SKM-1 (cell line): ENCODE measurements around the gene KCNG4.
A peak's percentile ranks its signal among the peaks of the same experiment; 100 is the strongest.

Source experiments
- DNase-seq: peaks from one replicate; lab custom pipeline; 2025; ENCODE audit not compliant: unreplicated experiment; lab: John Stamatoyannopoulos, UW

The KCNG4 gene

GRCh38 chr16:84239909-84240308, at the start of gene KCNG4:
Gene KCNG4 (minus strand): TSS chr16:84240012. CDS start chr16:84237485, 2,527 bp downstream.
- DNase-seq: no peak

GRCh38 chr16:84288902-84289301, 49.1 kb upstream of the KCNG4 start:
- no peak for DNase-seq

GRCh38 chr16:84286578-84287240, 46.9 kb upstream of the KCNG4 start:
- no peak for DNase-seq

- no peak for DNase-seq
These were observed 44.4 kb upstream of the KCNG4 start for GRCh38 chr16:84284154-84284722.

- no peak for DNase-seq
These were observed 43.7 kb upstream of the KCNG4 start for GRCh38 chr16:84283314-84284153.

GRCh38 chr16:84282533-84282932, 42.7 kb upstream of the KCNG4 start:
- DNase-seq: no peak

GRCh38 chr16:84281074-84281473, 41.3 kb upstream of the KCNG4 start:
- DNase-seq: no peak

- DNase-seq: no peak
These were observed 40.1 kb upstream of the KCNG4 start for GRCh38 chr16:84279881-84280280.

GRCh38 chr16:84278968-84279367, 39.2 kb upstream of the KCNG4 start:
- DNase-seq: no peak

- DNase-seq: no peak
These were observed 38.5 kb upstream of the KCNG4 start for GRCh38 chr16:84278333-84278732.

GRCh38 chr16:84277244-84277823, 37.5 kb upstream of the KCNG4 start:
- peak; percentile 61 for DNase-seq

- DNase-seq: no peak
These were observed 35.9 kb upstream of the KCNG4 start for GRCh38 chr16:84275585-84276151.

GRCh38 chr16:84274515-84274914, 34.7 kb upstream of the KCNG4 start:
- DNase-seq: no peak

- DNase-seq: no peak
These were observed 33.0 kb upstream of the KCNG4 start for GRCh38 chr16:84272740-84273320.

- DNase-seq: no peak
These were observed 32.1 kb upstream of the KCNG4 start for GRCh38 chr16:84271866-84272265.

- no peak for DNase-seq
These were observed 31.2 kb upstream of the KCNG4 start for GRCh38 chr16:84271037-84271436.

- DNase-seq: no peak
These were observed 30.7 kb upstream of the KCNG4 start for GRCh38 chr16:84270531-84270930.

- no peak for DNase-seq
These were observed 30.3 kb upstream of the KCNG4 start for GRCh38 chr16:84270071-84270470.

GRCh38 chr16:84268291-84269040, 28.7 kb upstream of the KCNG4 start:
- no peak for DNase-seq

GRCh38 chr16:84267380-84267779, 27.6 kb upstream of the KCNG4 start:
- DNase-seq: no peak
